HFF-Myc (cell line): ENCODE results near the gene KAT14.
"Not testable (repeated sequence)": the region's sequence is repeated elsewhere in the genome, so short reads cannot be mapped to it uniquely, and the experiment has no call there.

Experiments
- DNase-seq: peaks from one replicate; pipeline ENCODE4 v3.0.0-alpha.2; 2011; ENCODE audit warnings: low read depth; ENCODE audit errors: extremely low read depth
- H3K4me3 ChIP-seq: replicated peaks from 2 replicates; pipeline ENCODE4 v1.5.1; 2011; ENCODE audit warnings: low read depth, mild to moderate bottlenecking, control low read depth, low read length
- TF ChIP-seq, protein P1 (sequence below): IDR thresholded peaks from 2 replicates; pipeline ENCODE4 v1.5.1; 2012; ENCODE audit warnings: mild to moderate bottlenecking, low read depth, low read length, control low read depth; ENCODE audit errors: missing control alignments

Gene KAT14

GRCh38 chr20:18094191-18094590 is 43.5 kb upstream of the KAT14 start:
- TF ChIP-seq, protein P1, sequence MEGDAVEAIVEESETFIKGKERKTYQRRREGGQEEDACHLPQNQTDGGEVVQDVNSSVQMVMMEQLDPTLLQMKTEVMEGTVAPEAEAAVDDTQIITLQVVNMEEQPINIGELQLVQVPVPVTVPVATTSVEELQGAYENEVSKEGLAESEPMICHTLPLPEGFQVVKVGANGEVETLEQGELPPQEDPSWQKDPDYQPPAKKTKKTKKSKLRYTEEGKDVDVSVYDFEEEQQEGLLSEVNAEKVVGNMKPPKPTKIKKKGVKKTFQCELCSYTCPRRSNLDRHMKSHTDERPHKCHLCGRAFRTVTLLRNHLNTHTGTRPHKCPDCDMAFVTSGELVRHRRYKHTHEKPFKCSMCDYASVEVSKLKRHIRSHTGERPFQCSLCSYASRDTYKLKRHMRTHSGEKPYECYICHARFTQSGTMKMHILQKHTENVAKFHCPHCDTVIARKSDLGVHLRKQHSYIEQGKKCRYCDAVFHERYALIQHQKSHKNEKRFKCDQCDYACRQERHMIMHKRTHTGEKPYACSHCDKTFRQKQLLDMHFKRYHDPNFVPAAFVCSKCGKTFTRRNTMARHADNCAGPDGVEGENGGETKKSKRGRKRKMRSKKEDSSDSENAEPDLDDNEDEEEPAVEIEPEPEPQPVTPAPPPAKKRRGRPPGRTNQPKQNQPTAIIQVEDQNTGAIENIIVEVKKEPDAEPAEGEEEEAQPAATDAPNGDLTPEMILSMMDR, result no peak
- H3K4me3 ChIP-seq, result no peak overlapping the region
- DNase-seq, result no peak

GRCh38 chr20:18100569-18100968 is 37.1 kb upstream of the KAT14 start:
- DNase-seq, H3K4me3 ChIP-seq: not testable (repeated sequence)

GRCh38 chr20:18101125-18101810 is 36.4 kb upstream of the KAT14 start:
- H3K4me3 ChIP-seq, result no peak overlapping the region
- DNase-seq, result no peak
- TF ChIP-seq, protein P1, result no peak

DNA sequence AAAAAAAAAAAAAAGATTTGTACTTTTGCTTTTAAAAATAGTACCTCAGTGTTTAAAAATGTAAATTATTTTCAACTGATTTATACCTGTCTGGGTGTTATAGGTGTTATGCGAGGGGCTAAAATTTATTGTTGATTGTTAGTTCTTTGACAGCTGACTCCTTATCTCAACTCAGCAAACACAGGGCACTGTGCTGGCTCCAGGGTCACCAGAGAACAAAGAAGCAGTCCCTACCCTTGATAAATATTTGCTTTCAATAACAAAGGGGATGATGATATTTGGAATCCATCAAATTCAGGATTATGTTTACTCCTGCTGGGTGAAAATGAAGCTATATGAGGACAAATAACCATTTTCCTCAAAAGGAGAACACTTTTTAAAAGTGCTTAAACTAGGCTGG is 34.2 kb upstream of the KAT14 start:
- DNase-seq, result no peak
- no peak overlapping the region for H3K4me3 ChIP-seq
- TF ChIP-seq, protein P1, result no peak

DNA sequence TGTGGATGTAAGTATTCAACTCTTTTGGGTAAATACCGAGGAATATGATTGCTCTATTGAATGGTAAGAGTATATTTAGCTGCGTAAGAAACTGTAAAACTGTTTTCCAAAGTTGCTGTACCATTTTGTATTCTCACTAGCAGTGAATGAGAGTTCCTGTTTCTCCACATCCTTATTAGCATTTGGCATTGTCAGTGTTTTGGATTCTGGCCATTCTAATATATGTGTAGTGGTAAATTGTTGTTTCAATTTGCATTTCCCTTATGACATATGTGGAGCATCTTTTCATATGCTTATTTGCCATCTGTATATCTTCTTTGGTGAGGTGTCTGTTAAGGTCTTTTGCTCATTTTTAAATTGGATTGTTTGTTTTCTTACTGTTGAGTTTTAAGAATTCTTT is 29.3 kb upstream of the KAT14 start:
- no peak for DNase-seq
- TF ChIP-seq, protein P1, result no peak
- H3K4me3 ChIP-seq, result no peak overlapping the region

- not testable (repeated sequence) for H3K4me3 ChIP-seq, DNase-seq
Observed at GRCh38 chr20:18128574-18128973, 9.1 kb upstream of the KAT14 start.

- DNase-seq, result no peak
- TF ChIP-seq, protein P1, result no peak
- no peak overlapping the region for H3K4me3 ChIP-seq
Observed at GRCh38 chr20:18132663-18133062, 5.0 kb upstream of the KAT14 start.

- no peak for DNase-seq
- H3K4me3 ChIP-seq, result no peak overlapping the region
- TF ChIP-seq, protein P1, result no peak
Observed at GRCh38 chr20:18133962-18134361, 3.7 kb upstream of the KAT14 start.
